ENCODE data around the gene CEMP1.
"Not testable (repeated sequence)": the region's sequence is repeated elsewhere in the genome, so short reads cannot be mapped to it uniquely, and the experiment has no call there.

- TF ChIP-seq CTCF (IDR thresholded peaks at IDR 0.05; ENCODE audit: low read depth, low read length, poor library complexity, severe bottlenecking); EZH2phosphoT487 (IDR thresholded peaks at IDR 0.05; ENCODE audit: borderline replicate concordance, low read length): not testable (repeated sequence)
Measured at GRCh38 chr16:2534335-2534734, 3.1 kb upstream of the CEMP1 start.
